NCI-H82 treated with DMSO at 0.1 percent for 48 hours (cell line): ENCODE data around the gene KCNB1.

Experiments
- DNase-seq: peaks from one replicate; lab custom pipeline; 2025; ENCODE audit not compliant: unreplicated experiment; lab: John Stamatoyannopoulos, UW

The KCNB1 gene

GRCh38 chr20:49392745-49393144 lies 89.7 kb downstream of the KCNB1 start:
- no peak for DNase-seq

- no peak for DNase-seq
These were observed 90.8 kb downstream of the KCNB1 start for GRCh38 chr20:49391404-49392245.

GRCh38 chr20:49389854-49390253 lies 92.6 kb downstream of the KCNB1 start:
- no peak for DNase-seq

- DNase-seq: no peak
These were observed 93.7 kb downstream of the KCNB1 start for GRCh38 chr20:49388744-49389143.

- DNase-seq: no peak
These were observed 94.9 kb downstream of the KCNB1 start for GRCh38 chr20:49387581-49387939.

- no peak for DNase-seq
These were observed 95.5 kb downstream of the KCNB1 start for GRCh38 chr20:49386848-49387580.

- no peak for DNase-seq
These were observed 97.0 kb downstream of the KCNB1 start for GRCh38 chr20:49385465-49385864.

GRCh38 chr20:49384437-49385434 lies 97.7 kb downstream of the KCNB1 start:
- peak; percentile 99 for DNase-seq

GRCh38 chr20:49381558-49382493 lies 100.6 kb downstream of the KCNB1 start:
- no peak for DNase-seq

- no peak for DNase-seq
These were observed 102.1 kb downstream of the KCNB1 start for GRCh38 chr20:49380337-49380780.

GRCh38 chr20:49379338-49379737 lies 103.1 kb downstream of the KCNB1 start:
- DNase-seq: no peak

GRCh38 chr20:49377326-49377725 lies 105.1 kb downstream of the KCNB1 start:
- no peak for DNase-seq

GRCh38 chr20:49375170-49375569 lies 107.3 kb downstream of the KCNB1 start:
- DNase-seq: no peak

GRCh38 chr20:49372095-49372734 lies 110.3 kb downstream of the KCNB1 start:
- DNase-seq: no peak

GRCh38 chr20:49368596-49368995 lies 113.9 kb downstream of the KCNB1 start:
- no peak for DNase-seq

- DNase-seq: no peak
These were observed 115.4 kb downstream of the KCNB1 start for GRCh38 chr20:49367113-49367512.

GRCh38 chr20:49366687-49367086 lies 115.8 kb downstream of the KCNB1 start:
- DNase-seq: no peak

GRCh38 chr20:49361862-49362660 lies 120.4 kb downstream of the KCNB1 start:
- no peak for DNase-seq
